Esophagus muscularis mucosa (tissue), 4 donors: ENCODE data around the gene DAAM2. TPM values are rescaled to one million over a fixed set of nuclear protein-coding genes. Genes with fewer than 3 reads are reported as not detected.

ENCODE experiments used
- DNase-seq: peaks from one replicate; pipeline ENCODE4 v3.0.0-alpha.2; 2017; ENCODE audit errors: extremely low spot score
- H3K27ac ChIP-seq, 4 donors: fragments of 200-600 bp; sonication (generic); replicated peaks in 1 of 4; 1 replicate in 3 of 4; 2 replicates in 1 of 4; pipeline ENCODE4 v1.5.1; 2016 to 2019; ENCODE audit warnings: mild to moderate bottlenecking in 1 of 4
- H3K27me3 ChIP-seq, 4 donors: fragments of 200-600 bp; sonication (generic); one replicate each; pipeline versions ENCODE4 v1.5.1 to v1.6.0; 2016 to 2019
- H3K36me3 ChIP-seq, 4 donors: fragments of 200-600 bp; sonication (generic); one replicate each; pipeline ENCODE4 v1.5.1; 2016 to 2019
- H3K4me1 ChIP-seq, 4 donors: fragments of 200-600 bp; sonication (generic); one replicate each; pipeline ENCODE4 v1.5.1; 2016 to 2019
- H3K4me3 ChIP-seq, 4 donors: fragments of 200-600 bp; sonication (generic); 1 replicate in 2 of 4; 2 replicates in 2 of 4; pipeline ENCODE4 v1.5.1; 2016 to 2019; ENCODE audit warnings: mild to moderate bottlenecking in 4 of 4, moderate library complexity in 1 of 4
- H3K9me3 ChIP-seq, 4 donors: fragments of 200-600 bp; sonication (generic); 1 replicate in 3 of 4; 2 replicates in 1 of 4; pipeline ENCODE4 v1.5.1; 2016 to 2019
- EP300 ChIP-seq: sonication (generic); formaldehyde crosslinking; IDR thresholded peaks from one replicate; pipeline ENCODE4 v1.6.1; 2017; ENCODE audit warnings: antibody characterized with exemption
- POLR2A ChIP-seq: fragments of 450-650 bp; IDR thresholded peaks from one replicate; pipeline ENCODE4 v1.6.1; 2017; ENCODE audit warnings: antibody characterized with exemption, moderate library complexity, mild to moderate bottlenecking, low read depth
- POLR2AphosphoS5 ChIP-seq, 2 donors: sonication (generic); formaldehyde crosslinking; IDR thresholded peaks; one replicate each; pipeline ENCODE4 v1.6.1; 2017; ENCODE audit warnings: antibody characterized with exemption in 2 of 2
- WGBS: methylation state at CpG from one replicate; pipeline ENCODE4 v1.1.5; 2018; 5-methylcytosine and 5-hydroxymethylcytosine counted together
- intact Hi-C: fragments of 100-400 bp; cut with DNase I; formaldehyde crosslinking; loops from one replicate; pipeline ENCODE4 v1.15.1; 2023
- total RNA-seq, 4 donors: library from RNA; depleted of rRNA; stranded (reverse); fragments of >200 nt; gene quantifications; one replicate each; pipeline versions ENCODE4 v1.1.0 to v1.2.1, GENCODE V29; 2016
- TF ChIP-seq, protein P1 (sequence below), 3 experiments: fragments of 200-600 bp in 2 of 3; fragments of 450-650 bp in 1 of 3; sonication (generic) in 2 of 3; IDR thresholded peaks; one replicate each; pipeline ENCODE4 v1.5.1; 2017 to 2019; ENCODE audit warnings: antibody characterized with exemption in 3 of 3, mild to moderate bottlenecking in 2 of 3, moderate library complexity in 1 of 3

The DAAM2 gene
- total RNA-seq, 4 donors from 2014 or later: 221 to 446 (median 392) TPM

DNA sequence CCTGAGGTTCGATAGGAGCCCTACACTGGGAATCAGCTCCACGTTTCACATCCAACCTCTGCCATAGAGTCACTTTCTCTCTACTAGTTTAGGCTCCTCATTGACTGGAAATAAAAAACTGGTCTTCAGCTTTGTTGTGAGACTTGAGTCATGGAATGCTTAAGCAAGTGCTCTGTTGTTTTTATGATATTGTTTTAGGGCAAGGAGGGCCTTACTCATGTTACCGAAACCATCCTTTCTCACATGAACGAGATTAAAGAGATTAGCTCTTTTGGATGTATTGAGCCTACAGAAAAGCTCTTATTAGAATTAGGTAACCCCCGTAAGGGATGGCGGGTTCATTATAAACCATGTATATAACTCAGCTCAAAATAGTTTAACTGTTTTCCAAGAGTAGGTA lies 149.0 kb downstream of the DAAM2 start:
- H3K27ac ChIP-seq: no peak overlapping the region
- H3K9me3 ChIP-seq: no peaks in the 10 kb centered on the region
- H3K4me1 ChIP-seq: no peaks in the 10 kb centered on the region
- H3K27me3 ChIP-seq: no peaks in the 10 kb centered on the region
- DNase-seq: peak; percentile 60
- no peaks in the 10 kb centered on the region for H3K36me3 ChIP-seq
- H3K4me3 ChIP-seq: no peak overlapping the region
- intact Hi-C loops: no loop called here
- WGBS: 96% methylated on average over 6 of the region's 6 CpGs
- TF ChIP-seq EP300 (no peak), POLR2A (no peak), POLR2AphosphoS5 (IDR thresholded peaks at IDR 0.05) (no peak)
- TF ChIP-seq, protein P1, sequence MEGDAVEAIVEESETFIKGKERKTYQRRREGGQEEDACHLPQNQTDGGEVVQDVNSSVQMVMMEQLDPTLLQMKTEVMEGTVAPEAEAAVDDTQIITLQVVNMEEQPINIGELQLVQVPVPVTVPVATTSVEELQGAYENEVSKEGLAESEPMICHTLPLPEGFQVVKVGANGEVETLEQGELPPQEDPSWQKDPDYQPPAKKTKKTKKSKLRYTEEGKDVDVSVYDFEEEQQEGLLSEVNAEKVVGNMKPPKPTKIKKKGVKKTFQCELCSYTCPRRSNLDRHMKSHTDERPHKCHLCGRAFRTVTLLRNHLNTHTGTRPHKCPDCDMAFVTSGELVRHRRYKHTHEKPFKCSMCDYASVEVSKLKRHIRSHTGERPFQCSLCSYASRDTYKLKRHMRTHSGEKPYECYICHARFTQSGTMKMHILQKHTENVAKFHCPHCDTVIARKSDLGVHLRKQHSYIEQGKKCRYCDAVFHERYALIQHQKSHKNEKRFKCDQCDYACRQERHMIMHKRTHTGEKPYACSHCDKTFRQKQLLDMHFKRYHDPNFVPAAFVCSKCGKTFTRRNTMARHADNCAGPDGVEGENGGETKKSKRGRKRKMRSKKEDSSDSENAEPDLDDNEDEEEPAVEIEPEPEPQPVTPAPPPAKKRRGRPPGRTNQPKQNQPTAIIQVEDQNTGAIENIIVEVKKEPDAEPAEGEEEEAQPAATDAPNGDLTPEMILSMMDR (IDR thresholded peaks at IDR 0.05): no peak

DNA sequence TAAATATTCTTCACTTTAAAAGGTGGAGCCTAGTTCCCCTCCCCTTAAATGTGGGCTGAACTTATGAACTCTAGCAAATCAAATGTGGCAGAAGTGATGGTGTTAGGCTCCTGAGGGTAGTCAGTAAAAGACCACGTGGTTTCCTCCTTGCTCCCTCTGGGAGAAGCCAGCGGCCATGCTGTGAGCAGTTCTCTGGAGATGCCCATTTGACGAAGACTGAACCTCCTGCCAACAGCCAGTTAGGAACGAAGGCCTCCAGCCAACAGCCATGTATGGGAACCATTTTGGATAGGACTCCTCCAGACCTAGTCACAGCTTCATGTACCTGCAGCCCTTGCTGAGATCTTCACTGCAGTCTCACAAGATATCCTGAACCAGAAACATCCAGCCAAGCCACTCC lies 149.6 kb downstream of the DAAM2 start:
- intact Hi-C loops: no loop called here
- TF ChIP-seq POLR2A: no peak
- WGBS: 88% methylated on average over 4 of the region's 4 CpGs
- no peak overlapping the region for H3K4me3 ChIP-seq
- peak; percentile 55 for DNase-seq
- no peaks in the 10 kb centered on the region for H3K27me3 ChIP-seq
- H3K4me1 ChIP-seq: no peaks in the 10 kb centered on the region
- H3K36me3 ChIP-seq: no peaks in the 10 kb centered on the region
- no peak overlapping the region for H3K27ac ChIP-seq
- H3K9me3 ChIP-seq: no peaks in the 10 kb centered on the region

DNA sequence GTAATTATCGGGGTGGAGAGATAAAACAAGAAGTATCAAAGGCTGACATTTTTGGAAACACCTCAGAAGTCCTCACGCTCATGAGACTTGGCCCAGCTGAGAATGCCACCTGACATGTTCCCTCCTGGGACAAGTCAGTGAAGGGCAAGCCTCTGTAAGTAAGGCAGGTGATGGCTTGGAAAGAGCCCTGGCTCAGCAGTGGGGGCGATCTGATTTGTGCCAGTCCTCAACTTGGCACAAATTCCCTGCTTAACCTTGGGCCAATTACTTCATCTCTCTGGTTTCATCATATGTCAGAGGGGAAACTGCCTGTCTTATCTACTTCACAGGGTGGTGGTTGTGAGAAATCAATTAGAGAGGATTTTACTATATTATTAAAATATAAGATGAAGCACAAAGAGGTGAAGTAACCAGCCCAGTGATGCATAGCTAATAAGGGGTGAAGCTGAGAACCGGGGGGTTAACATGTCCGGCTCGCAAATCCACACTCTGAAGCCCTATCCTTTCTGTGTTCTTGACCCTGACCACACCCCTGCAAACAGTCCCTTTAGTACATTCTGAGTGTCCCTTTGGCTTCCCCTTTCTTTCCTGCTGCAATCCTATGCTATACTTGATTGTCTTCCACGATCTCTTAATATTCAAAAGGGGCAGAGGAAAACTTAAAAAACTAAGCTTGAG lies 150.9 kb downstream of the DAAM2 start:
- no peaks in the 10 kb centered on the region for H3K27me3 ChIP-seq
- H3K36me3 ChIP-seq: no peaks in the 10 kb centered on the region
- no peak overlapping the region for H3K27ac ChIP-seq
- 94% methylated on average over 7 of the region's 7 CpGs for WGBS
- no peak overlapping the region for H3K4me3 ChIP-seq
- DNase-seq: peak; percentile 12
- H3K9me3 ChIP-seq: no peaks in the 10 kb centered on the region
- intact Hi-C loops: no loop called here
- H3K4me1 ChIP-seq: no peaks in the 10 kb centered on the region
- TF ChIP-seq POLR2A (no peak), POLR2AphosphoS5 (IDR thresholded peaks at IDR 0.05) (no peak), EP300 (no peak)
- TF ChIP-seq, protein P1 (IDR thresholded peaks at IDR 0.05): no peak

DNA sequence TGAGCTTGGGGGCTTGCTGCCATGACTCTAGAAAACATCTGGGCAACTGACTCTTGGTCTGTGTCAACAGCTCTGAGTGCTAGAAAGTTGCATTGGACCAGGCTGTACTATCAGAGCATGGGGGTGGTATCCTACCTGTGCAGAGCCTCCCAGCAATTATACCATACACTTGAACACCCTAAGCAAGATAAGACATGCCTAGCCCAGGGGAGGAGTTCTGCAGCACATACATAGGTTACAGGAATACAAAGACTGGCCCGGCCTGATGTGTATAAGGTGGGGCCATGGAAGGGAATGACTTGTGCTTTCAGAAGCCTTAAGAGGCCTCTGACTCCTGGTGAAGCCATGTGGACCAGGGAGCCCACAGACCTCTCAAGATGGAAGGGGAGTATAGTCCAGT lies 153.4 kb downstream of the DAAM2 start:
- H3K27me3 ChIP-seq: no peaks in the 10 kb centered on the region
- H3K9me3 ChIP-seq: no peaks in the 10 kb centered on the region
- no peaks in the 10 kb centered on the region for H3K36me3 ChIP-seq
- peak; percentile 88 for DNase-seq
- no peaks in the 10 kb centered on the region for H3K4me1 ChIP-seq
- no CpG with 5 or more reads among the region's 1 CpG for WGBS
- intact Hi-C loops: no loop called here
- H3K27ac ChIP-seq: no peak overlapping the region
- no peak overlapping the region for H3K4me3 ChIP-seq
- TF ChIP-seq EP300 (no peak), POLR2A (no peak), POLR2AphosphoS5 (IDR thresholded peaks at IDR 0.05) (no peak)
- TF ChIP-seq, protein P1 (IDR thresholded peaks at IDR 0.05): no peak

DNA sequence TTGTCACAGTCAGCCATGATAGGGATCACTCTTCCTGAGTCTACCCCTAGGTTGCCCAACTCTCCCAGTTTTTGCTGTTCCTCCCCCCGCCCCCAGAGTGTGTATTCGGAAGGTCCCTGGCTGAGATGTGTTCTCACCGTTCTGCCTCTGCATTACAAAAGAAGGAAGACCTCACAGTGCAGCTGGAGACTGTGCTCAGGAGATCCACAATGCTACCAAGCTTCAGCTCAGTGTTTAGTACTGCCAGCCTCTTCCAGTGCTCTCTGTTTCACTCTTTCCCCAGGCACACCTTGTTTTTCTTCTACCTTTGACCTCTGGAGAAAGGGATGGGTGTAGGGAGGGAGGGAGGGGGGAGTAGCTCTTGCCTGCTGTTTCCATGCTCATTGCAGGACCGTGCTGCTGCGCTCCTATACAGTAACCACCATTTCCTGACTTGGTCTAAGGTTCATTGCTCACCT lies 155.5 kb downstream of the DAAM2 start:
- no peaks in the 10 kb centered on the region for H3K27me3 ChIP-seq
- H3K27ac ChIP-seq: no peak overlapping the region
- WGBS: 60% methylated on average over 5 of the region's 5 CpGs
- H3K4me3 ChIP-seq: no peak overlapping the region
- TF ChIP-seq POLR2A (no peak), POLR2AphosphoS5 (IDR thresholded peaks at IDR 0.05) (no peak), EP300 (no peak)
- TF ChIP-seq, protein P1 (IDR thresholded peaks at IDR 0.05): no peak
- H3K4me1 ChIP-seq: peaks cover 0 to 4% (median 0%) of the 10 kb centered on the region in 4 donors
- DNase-seq: peak; percentile 86
- intact Hi-C loops: no loop called here
- no peaks in the 10 kb centered on the region for H3K9me3 ChIP-seq
- no peaks in the 10 kb centered on the region for H3K36me3 ChIP-seq
